GM21390 (cell line): ENCODE measurements around the gene PON1.

ENCODE experiments used
- ATAC-seq: cut with Tn5 transposase; IDR thresholded peaks from one replicate; pipeline ENCODE4 v1.9.1; 2021; ENCODE audit not compliant: unreplicated experiment

Gene PON1

GRCh38 chr7:95324431-95324830 is at the start of gene PON1:
Gene PON1 (minus strand): TSS chr7:95324532. CDS start chr7:95324475, 57 bp downstream.
- no peak for ATAC-seq

GRCh38 chr7:95373323-95373722 is 49.0 kb upstream of the PON1 start:
- ATAC-seq = no peak

- no peak for ATAC-seq
Observed at GRCh38 chr7:95368235-95368634, 43.9 kb upstream of the PON1 start.

- no peak for ATAC-seq
Observed at GRCh38 chr7:95367606-95368005, 43.3 kb upstream of the PON1 start.

GRCh38 chr7:95365151-95365550 is 40.8 kb upstream of the PON1 start:
- ATAC-seq = no peak

GRCh38 chr7:95357623-95358022 is 33.3 kb upstream of the PON1 start:
- no peak for ATAC-seq

- no peak for ATAC-seq
Observed at GRCh38 chr7:95342642-95343307, 18.4 kb upstream of the PON1 start.

- no peak for ATAC-seq
Observed at GRCh38 chr7:95342029-95342428, 17.7 kb upstream of the PON1 start.

- ATAC-seq = no peak
Observed at GRCh38 chr7:95340491-95340890, 16.2 kb upstream of the PON1 start.

GRCh38 chr7:95338832-95339231 is 14.5 kb upstream of the PON1 start:
- no peak for ATAC-seq

GRCh38 chr7:95335093-95335492 is 10.8 kb upstream of the PON1 start:
- no peak for ATAC-seq

GRCh38 chr7:95334447-95334846 is 10.1 kb upstream of the PON1 start:
- no peak for ATAC-seq

- peak; percentile 20 for ATAC-seq
Observed at GRCh38 chr7:95330961-95331337, 6.6 kb upstream of the PON1 start.

GRCh38 chr7:95330204-95330960 is 6.0 kb upstream of the PON1 start:
- ATAC-seq = peak; percentile 99

- no peak for ATAC-seq
Observed at GRCh38 chr7:95327356-95327755, 3.0 kb upstream of the PON1 start.

- ATAC-seq = no peak
Observed at GRCh38 chr7:95323410-95324129, 762 bp downstream of the PON1 start.

GRCh38 chr7:95322854-95323253 is 1.5 kb downstream of the PON1 start:
- ATAC-seq = no peak

- ATAC-seq = no peak
Observed at GRCh38 chr7:95322396-95322795, 1.9 kb downstream of the PON1 start.

- ATAC-seq = no peak
Observed at GRCh38 chr7:95321720-95322119, 2.6 kb downstream of the PON1 start.

- no peak for ATAC-seq
Observed at GRCh38 chr7:95320651-95321050, 3.7 kb downstream of the PON1 start.

GRCh38 chr7:95319570-95319969 is 4.8 kb downstream of the PON1 start:
- no peak for ATAC-seq

- no peak for ATAC-seq
Observed at GRCh38 chr7:95318501-95319100, 5.7 kb downstream of the PON1 start.
